ENCODE data around the gene ALDH1A1.

DNA sequence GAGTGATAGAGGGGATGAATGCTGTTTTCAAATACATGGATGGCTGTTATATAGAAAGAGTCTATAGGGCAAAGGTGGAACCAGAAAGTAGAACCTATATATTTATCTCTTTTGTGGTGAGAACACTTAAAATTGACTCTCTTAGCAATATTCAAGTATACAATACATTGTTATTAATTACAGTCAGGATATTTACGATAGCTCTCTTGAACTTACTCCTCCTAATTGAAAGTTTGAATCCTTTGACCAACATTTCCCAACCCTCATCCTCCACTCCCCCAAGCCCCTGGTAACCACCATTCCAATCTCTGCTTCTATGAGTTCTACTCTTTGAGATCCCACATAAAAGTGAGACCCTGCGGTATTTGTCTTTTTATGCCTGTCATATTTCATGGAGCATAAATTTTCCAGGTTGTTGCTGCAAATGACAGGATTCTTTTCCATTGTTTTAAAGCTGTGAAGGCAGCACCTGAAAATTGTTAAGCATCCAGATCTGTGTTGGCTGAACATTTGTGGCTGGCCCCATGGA, 41.5 kb downstream of the ALDH1A1 start:
- TF ChIP-seq, protein P1, sequence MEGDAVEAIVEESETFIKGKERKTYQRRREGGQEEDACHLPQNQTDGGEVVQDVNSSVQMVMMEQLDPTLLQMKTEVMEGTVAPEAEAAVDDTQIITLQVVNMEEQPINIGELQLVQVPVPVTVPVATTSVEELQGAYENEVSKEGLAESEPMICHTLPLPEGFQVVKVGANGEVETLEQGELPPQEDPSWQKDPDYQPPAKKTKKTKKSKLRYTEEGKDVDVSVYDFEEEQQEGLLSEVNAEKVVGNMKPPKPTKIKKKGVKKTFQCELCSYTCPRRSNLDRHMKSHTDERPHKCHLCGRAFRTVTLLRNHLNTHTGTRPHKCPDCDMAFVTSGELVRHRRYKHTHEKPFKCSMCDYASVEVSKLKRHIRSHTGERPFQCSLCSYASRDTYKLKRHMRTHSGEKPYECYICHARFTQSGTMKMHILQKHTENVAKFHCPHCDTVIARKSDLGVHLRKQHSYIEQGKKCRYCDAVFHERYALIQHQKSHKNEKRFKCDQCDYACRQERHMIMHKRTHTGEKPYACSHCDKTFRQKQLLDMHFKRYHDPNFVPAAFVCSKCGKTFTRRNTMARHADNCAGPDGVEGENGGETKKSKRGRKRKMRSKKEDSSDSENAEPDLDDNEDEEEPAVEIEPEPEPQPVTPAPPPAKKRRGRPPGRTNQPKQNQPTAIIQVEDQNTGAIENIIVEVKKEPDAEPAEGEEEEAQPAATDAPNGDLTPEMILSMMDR (IDR thresholded peaks at IDR 0.05) = no peak
- no peak for TF ChIP-seq POLR2A (IDR thresholded peaks at IDR 0.05)

Measured in prostate gland (tissue), 2 donors.